Activated CD8-positive, alpha-beta memory T cell treated with anti-CD3 and anti-CD28 coated beads for 24 hours (primary cell): ENCODE measurements around the gene KRT35.

Experiments used
- DNase-seq: peaks from one replicate; pipeline ENCODE4 v3.0.0-alpha.2; 2020

KRT35 gene

GRCh38 chr17:41481036-41481435 is at the start of gene KRT35:
Gene KRT35, minus strand, starts transcription at chr17:41481151. Its CDS starts 54 bp downstream, at chr17:41481097.
- no peak for DNase-seq

GRCh38 chr17:41530062-41531048 is 49.4 kb upstream of the KRT35 start:
- no peak for DNase-seq

GRCh38 chr17:41529491-41529915 is 48.6 kb upstream of the KRT35 start:
- no peak for DNase-seq

- no peak for DNase-seq
Observed at GRCh38 chr17:41528959-41529353, 48.0 kb upstream of the KRT35 start.

GRCh38 chr17:41527063-41528023 is 46.4 kb upstream of the KRT35 start:
- DNase-seq, result peak; percentile 58

GRCh38 chr17:41524261-41524660 is 43.3 kb upstream of the KRT35 start:
- no peak for DNase-seq

DNA sequence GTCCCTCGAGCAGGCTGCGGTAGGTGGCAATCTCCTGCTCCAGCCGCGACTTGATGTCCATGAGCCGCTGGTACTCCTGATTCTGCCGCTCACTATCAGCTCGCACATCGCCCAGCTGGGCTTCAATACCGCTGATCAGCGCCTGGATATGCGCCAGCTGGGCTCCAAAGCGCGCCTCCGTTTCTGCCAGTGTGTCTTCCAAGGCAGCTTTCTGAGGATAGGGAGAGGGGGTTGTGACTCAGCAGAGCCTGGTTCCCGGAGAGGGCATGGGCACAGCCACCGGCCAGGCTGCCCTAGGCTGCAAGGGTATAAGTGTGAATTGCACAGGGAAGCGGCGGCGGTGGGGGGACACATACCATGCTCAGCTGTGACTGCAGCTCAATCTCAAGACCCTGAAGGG is 42.8 kb upstream of the KRT35 start:
- DNase-seq, result no peak

DNA sequence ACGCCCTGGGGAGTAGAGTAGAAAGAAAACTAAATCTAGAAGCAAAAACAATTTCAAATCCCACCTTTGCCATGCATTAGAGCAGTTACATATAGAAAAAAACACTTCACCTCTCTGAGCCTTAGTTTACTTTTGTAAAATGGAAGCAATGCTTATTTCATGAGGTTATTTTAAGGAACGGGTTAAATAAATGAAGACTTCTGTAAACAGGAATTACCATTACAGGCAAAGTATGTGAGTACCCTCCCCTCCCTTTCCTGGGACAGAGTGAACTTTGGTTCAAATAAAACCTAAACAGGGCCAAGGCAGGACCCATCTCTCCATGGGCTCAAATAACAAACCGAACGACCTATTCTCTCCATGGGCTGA is 42.3 kb upstream of the KRT35 start:
- DNase-seq, result no peak

- DNase-seq, result no peak
Observed at GRCh38 chr17:41522301-41523224, 41.6 kb upstream of the KRT35 start.

GRCh38 chr17:41521574-41522261 is 40.8 kb upstream of the KRT35 start:
- DNase-seq, result no peak

DNA sequence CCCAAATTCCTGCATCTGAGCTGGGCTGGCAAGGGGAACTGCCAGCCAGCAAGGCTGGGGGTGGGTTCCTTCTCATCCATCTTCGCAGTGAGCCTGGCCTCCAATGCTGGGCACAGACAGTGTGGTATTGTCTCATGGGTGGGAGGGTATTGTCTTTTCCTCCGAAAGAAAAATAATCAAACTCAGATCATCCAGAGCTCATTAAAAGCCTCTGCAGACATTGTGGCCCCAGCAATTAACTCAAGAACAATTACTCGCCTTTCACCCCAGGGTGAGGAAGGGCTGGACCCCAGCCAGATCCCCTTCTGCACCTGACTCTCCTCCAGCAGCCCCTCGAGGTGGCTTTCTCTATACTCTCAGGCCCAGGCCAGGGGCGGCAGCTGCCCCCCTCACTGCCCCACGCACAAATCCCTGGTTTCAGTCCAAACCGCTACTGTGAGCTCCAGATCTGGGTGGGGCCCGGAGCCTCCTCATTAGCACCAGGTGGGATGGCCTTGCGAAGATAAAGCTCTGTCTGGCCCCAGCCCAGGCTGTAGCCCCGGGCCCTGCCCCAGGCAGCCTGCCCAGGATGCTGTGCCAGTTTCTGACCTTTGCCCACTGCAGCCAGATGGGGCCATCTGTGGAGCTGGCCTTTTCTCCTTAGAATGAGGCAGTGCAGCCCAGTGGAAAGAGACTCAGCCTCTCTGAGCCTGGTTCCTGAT is 40.0 kb upstream of the KRT35 start:
- no peak for DNase-seq

DNA sequence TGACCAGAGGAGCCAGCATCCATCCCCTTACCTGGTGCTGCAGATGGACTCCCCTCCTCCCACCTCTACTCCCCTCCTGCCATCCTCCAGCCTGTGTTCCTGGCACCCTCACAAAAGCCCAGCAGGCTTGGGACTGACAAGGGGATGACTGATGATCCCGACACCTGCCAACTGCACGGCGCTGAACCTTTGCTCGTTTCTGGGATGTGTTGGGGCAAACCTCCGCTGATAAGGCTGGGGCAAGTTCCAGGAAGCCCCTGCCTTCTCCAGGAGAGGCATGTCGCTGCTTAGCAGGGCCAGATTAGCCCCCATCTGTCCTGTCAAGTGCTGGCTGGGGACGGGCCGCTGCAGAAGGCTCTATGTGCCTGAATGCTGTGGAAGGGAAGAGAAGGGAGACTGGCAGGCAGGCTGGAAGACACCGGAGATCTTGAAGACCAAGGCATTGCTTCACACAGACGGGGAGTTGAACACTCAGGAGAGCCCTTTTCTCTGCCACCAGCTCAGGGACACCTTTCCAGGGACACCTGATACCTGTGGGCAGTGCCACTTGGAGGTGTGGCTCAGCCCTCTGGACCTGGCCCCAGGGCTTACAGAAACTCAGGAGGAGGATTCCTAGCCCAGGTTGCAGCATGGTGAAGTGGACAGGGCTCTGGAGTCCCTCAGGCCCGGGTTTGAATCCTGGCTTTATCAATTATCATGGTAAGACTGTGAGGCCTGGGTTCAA is 38.7 kb upstream of the KRT35 start:
- no peak for DNase-seq

- no peak for DNase-seq
Observed at GRCh38 chr17:41518789-41519449, 38.0 kb upstream of the KRT35 start, which contains the start of gene KRT15. Gene KRT15, minus strand, starts transcription at chr17:41518890. Its CDS starts 63 bp downstream, at chr17:41518827.

GRCh38 chr17:41518031-41518430 is 37.1 kb upstream of the KRT35 start:
- no peak for DNase-seq

GRCh38 chr17:41516830-41517283 is 35.9 kb upstream of the KRT35 start:
- no peak for DNase-seq

DNA sequence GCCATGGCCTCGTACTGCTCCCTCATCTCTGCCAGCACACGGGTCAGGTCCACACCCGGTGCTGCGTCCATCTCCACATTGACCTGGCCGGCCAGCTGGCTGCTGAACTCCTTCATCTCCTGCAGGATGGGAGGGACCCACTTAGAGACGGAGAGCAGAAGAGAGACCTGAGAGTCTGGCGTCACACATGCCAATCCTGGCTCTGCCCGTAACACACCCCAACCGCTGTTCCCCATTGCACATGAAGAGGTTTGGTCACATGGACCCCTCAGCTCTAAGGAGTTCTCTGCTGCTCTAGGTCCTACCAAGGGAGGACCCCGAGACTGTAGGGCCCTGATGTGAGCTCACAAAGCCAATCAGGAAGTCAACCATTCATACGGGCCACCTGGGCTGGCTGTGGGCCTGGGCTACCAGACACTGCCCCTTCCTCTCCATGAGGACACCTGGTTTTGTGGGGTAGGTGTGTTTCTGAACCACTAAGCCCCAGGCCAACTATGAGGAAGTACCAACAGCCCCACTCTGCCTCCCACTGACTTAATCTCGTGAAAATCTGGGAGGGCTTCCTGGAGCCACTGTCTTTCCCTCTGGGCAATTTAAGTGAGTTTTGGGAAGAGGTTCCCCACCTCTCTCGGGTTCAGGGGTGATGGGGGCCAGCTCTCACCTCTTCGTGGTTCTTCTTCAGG is 35.3 kb upstream of the KRT35 start:
- no peak for DNase-seq

DNA sequence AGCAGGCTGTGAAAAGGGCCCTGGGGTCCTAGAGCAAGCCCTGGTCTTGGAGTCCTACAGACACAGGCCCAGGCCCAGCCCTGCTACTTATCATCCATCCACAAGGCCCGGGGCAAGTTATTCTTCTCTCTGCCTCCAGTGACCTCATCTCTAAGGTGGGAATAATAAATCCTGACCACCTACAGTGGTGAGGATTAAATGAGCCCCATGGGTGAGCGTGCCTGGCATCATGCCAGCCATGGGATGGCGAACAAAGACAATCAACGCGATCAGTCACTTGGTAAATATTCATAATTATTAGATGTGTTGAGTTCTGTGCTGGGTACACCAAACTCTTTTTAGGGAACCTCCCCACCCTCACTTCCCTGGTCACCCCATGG is 32.2 kb upstream of the KRT35 start:
- no peak for DNase-seq

DNA sequence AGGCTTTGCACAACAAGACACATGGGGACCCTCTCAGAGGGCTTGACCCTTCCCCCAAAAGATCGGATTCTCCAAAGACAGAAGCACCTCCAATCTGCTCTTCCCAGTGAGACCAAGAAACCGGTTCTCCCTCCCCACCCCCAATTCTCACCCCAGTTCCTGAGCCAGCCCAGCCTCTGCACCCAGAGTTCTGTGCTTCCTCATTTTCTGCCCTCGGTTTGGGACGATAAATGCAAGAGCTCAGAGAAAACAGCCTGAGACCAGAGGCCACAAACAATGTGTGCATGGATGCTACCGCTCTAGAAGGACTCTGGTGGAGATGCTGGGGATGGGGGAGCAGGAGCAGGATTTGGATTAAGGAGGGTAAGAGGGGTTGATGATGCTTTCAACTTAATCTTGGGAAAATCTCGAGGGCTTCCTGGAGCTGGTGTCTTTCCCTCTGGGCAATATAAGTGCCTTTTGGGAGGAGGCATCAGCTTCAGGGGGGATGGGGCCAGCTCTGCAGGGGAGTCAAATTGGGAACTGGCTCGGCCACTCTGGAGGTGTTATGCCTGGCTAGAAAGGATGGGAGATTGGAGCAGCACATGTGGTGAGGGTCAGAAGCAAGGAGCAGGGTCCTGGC is 31.7 kb upstream of the KRT35 start:
- DNase-seq, result no peak

- no peak for DNase-seq
Observed at GRCh38 chr17:41511716-41512115, 30.8 kb upstream of the KRT35 start.
